Epithelial cell of prostate (primary cell): Measurements from ENCODE around the gene WFDC6.
A peak's percentile ranks its signal among the peaks of the same experiment; 100 is the strongest.

Source experiments
- DNase-seq: peaks from one replicate; pipeline ENCODE4 v3.0.0-alpha.2; 2011; ENCODE audit warnings: low read depth, low spot score
- H3K27ac ChIP-seq: fragments of 450-650 bp; 2 replicates; pipeline ENCODE4 v1.5.1; 2017; ENCODE audit warnings: mild to moderate bottlenecking

The WFDC6 gene

GRCh38 chr20:45523821-45524220 is 15.5 kb downstream of the WFDC6 start:
- no peak overlapping the region for H3K27ac ChIP-seq
- DNase-seq: no peak

- peak; percentile 71 for DNase-seq
- H3K27ac ChIP-seq: peak overlapping the region; percentile 38
Observed at GRCh38 chr20:45518282-45518681, 21.0 kb downstream of the WFDC6 start.

DNA sequence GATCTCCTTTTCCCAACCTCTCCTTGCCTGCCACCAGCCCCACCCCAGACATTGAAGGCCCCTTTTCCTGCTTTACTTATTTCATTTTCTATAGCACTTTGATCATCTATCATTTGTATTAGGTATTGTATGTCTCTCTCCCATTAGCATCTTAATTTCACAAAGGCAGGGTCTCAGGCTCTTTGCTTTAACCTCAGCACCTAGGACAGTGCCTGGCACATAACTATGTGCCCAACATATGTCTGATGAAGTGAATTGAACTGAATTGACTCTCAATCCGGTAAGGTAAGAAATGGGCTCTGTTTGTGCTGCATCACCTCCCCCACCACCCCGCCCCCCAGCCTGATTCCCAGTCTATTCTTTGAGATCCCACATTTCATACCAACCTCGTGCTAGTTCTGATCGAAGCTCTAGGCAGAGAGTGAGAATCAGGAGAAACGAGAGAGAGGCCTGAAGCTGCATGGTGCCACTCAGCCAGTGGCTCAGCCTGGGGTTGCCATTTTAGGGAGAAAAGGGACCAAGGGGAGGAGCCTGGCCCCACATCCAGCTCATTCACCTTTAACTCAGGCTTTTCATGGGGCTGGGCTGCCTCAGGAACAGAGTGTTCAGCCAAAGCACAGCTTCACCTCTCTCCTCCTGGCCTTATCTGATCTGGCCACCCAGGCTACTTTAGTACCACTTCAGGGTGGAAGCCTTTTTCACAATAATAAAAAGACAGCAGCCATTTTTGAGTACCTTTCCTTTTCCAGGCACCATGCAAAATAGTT is 24.0 kb downstream of the WFDC6 start, which contains the start of gene SPINT3:
TSS of gene SPINT3 (minus strand) at position 476 of the 767 bp plus-strand sequence. CDS start at position 462, 14 bp downstream.
- H3K27ac ChIP-seq: no peak within 1 kb of the TSS

GRCh38 chr20:45510242-45510862 is 28.9 kb downstream of the WFDC6 start:
- no peak overlapping the region for H3K27ac ChIP-seq

More for the DNA sequence above, 24.0 kb downstream of the WFDC6 start, which contains the start of gene SPINT3:
- DNase-seq: no peak

DNA sequence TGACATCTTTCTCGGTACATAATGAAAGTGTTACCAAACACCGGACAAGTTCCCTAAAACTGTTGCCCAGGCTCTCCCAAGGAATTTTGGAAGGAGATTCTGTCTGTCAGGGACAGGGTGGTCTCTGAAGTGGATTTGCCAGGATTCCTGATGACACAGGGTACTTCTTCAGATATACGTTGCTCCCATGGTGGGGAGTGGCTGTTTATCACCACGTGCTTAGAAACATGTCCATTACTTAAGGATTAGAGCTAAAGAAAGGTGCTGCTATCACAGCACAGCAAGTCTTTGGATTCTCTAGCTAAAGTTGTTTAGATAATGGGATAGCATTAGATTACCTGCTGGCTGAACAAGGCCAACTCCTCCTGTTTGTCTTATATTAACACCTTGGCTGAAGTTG is 30.2 kb downstream of the WFDC6 start:
- DNase-seq: no peak
- no peak overlapping the region for H3K27ac ChIP-seq

More at GRCh38 chr20:45510242-45510862, 28.9 kb downstream of the WFDC6 start:
- no peak for DNase-seq

- peak overlapping the region; percentile 59 for H3K27ac ChIP-seq
- DNase-seq: no peak
Observed at GRCh38 chr20:45508068-45508886, 31.0 kb downstream of the WFDC6 start.

- H3K27ac ChIP-seq: peak overlapping the region; percentile 59
- DNase-seq: peak; percentile 74
Observed at GRCh38 chr20:45507011-45507820, 32.1 kb downstream of the WFDC6 start.

GRCh38 chr20:45506398-45506797 is 32.9 kb downstream of the WFDC6 start:
- DNase-seq: no peak
- peak overlapping the region; percentile 59 for H3K27ac ChIP-seq

- no peak overlapping the region for H3K27ac ChIP-seq
- no peak for DNase-seq
Observed at GRCh38 chr20:45503403-45503802, 35.9 kb downstream of the WFDC6 start.

DNA sequence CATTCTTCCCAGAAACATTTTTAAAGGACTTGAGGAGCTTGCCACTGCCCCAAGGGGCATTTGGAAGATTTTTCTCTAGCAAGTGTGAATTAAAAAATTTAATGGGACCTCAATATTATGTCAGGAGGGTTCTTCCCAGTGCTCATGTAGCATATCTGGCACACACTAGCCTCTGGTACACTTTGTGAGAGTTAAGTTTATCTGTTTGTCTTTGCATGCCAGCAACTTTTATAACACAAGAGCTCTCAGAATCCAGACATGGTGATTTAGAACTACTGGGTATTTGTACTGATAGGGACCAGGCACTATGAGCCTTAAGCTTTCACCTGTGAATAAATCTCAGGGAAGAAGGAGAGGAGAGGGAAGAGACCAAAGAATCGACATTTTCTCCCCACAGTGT is 36.7 kb downstream of the WFDC6 start:
- no peak overlapping the region for H3K27ac ChIP-seq
- DNase-seq: no peak

- H3K27ac ChIP-seq: no peak overlapping the region
- no peak for DNase-seq
Observed at GRCh38 chr20:45501600-45501999, 37.7 kb downstream of the WFDC6 start.

DNA sequence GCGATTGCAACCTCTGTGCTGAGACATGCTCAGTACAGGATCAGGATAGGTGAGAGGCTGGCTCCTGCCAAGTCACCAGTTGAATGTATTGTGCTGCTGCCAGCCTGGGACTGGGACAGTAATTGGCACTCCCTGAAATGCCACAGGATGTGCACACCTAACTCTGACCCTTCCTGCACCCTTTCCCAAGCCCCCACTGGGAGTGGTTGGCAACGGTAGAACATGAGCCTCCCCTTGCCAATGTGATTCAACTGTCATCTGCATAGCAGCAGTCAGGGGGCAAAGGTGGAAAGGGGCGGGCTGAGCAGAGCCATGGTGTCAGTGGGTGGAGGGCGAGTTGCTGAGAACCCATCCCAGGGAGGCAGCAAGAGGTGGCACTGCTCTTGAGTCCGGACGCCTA is 39.3 kb downstream of the WFDC6 start:
- DNase-seq: no peak
- no peak overlapping the region for H3K27ac ChIP-seq

- H3K27ac ChIP-seq: no peak overlapping the region
- no peak for DNase-seq
Observed at GRCh38 chr20:45497971-45498494, 41.2 kb downstream of the WFDC6 start.

DNA sequence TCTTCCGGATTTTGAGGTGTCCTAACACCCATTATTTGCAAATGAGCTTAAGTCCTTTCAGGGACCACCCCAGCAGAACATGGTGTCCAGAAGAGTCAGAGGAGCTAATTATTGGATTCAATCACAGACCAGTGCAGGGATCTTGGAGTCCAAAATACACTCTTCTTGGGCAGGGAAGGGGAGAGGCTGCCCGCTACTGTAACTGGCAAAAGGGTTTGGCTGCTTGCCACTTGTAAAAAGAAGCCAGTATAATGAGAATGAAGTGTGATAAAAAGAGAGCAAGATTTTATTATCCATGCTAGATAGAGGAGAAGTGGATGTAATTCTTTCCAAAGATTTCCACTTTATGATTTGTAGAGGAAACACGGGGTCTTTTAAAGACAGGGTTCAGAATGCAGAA is 43.1 kb downstream of the WFDC6 start:
- H3K27ac ChIP-seq: no peak overlapping the region

DNA sequence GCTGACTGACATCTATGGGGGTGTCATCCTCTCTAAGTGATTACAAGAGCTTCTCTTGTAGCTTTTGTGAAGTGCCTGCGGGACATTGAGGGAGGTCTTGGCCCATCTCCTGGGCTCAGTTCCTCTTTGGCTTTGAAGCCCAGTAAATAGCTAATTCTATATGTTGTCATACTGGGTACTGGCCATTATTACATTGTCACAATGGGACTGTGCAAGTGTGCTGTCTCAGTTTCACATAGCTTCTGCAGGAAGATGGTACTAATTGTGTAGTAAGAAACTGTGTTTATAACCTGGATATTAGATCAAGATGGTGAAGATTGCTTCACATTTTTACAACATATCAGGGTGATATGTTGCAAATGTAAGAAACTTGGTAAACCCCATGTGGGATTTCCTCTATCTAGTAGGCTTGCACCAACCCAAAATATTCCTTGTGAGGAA is 43.8 kb downstream of the WFDC6 start:
- H3K27ac ChIP-seq: no peak overlapping the region
- DNase-seq: no peak

More for the DNA sequence above, 43.1 kb downstream of the WFDC6 start:
- DNase-seq: no peak

DNA sequence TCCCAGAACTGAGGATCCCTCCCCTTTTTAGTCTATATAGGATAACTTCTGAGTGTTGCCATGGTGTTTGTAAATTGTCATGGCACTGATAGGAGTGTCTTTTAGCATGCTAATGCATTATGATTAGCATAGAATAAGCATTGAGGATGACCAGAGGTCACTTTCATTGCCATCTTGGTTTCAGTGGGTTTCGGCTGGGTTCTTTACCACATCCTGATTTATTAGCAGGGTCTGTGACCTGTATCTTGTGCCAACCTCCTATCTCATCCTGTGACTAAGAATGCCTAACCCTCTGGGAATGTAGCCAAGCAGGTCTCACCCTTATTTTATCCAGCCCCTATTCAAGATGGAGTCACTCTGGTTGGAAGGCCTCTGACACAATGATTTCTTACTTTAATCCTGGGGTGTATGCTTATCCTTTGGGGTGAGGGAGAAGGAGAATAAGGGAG is 50.2 kb downstream of the WFDC6 start:
- H3K27ac ChIP-seq: no peak overlapping the region

DNA sequence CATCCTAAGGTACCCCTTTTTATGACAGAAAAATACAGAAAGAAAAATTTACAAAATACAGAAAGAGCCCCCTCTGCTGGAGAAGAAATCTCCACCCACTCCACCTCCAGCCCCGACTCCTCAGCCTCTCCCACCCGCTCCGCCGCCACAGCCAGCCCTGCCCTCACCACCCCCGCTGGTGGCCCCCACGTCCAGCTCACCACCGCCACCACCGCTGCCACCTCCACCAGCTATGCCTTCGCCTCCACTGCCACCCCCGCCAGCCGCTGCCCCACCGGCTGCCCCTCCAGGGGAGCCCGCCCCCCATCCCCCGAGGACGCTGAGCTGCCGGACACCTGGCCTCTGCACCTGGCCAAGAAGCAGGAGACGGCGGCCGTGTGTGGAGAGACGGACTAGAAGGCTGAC is 52.0 kb downstream of the WFDC6 start:
- DNase-seq: no peak
- no peak overlapping the region for H3K27ac ChIP-seq

More for the DNA sequence above, 50.2 kb downstream of the WFDC6 start:
- peak; percentile 31 for DNase-seq

- no peak for DNase-seq
- H3K27ac ChIP-seq: no peak overlapping the region
Observed at GRCh38 chr20:45485388-45485787, 53.9 kb downstream of the WFDC6 start.

- no peak for DNase-seq
- no peak overlapping the region for H3K27ac ChIP-seq
Observed at GRCh38 chr20:45484676-45485075, 54.6 kb downstream of the WFDC6 start.
